ENCODE data around the gene CACNA2D2. TPM values are rescaled to one million over a fixed set of nuclear protein-coding genes. Genes with fewer than 3 reads are reported as not detected.

Gene CACNA2D2
- total RNA-seq, 1 donor, result not detected

- Histone ChIP-seq H3K27ac (ENCODE audit: low read depth, low read length) (no peak overlapping the region), H3K4me3 (ENCODE audit: insufficient read depth, low read length) (no peak overlapping the region), H3K36me3 (ENCODE audit: insufficient read depth, low read length) (no peaks in the 10 kb centered on the region), H2AFZ (ENCODE audit: low read length) (no peak overlapping the region), H3K27me3 (ENCODE audit: insufficient read depth, low read length) (no peaks in the 10 kb centered on the region), H3K9me3 (ENCODE audit: low read depth, low read length) (no peaks in the 10 kb centered on the region), H3K4me2 (ENCODE audit: insufficient read depth, low read length) (no peak overlapping the region), H4K20me1 (ENCODE audit: insufficient read depth, low read length) (no peaks in the 10 kb centered on the region), H3K79me2 (ENCODE audit: insufficient read depth, low read length) (no peaks in the 10 kb centered on the region), H3K4me1 (ENCODE audit: insufficient read depth, low read length) (no peaks in the 10 kb centered on the region)
- no peak for DNase-seq (ENCODE audit: insufficient read length, low spot score, missing footprints)
- TF ChIP-seq CTCF (IDR thresholded peaks at IDR 0.05; ENCODE audit: extremely low read depth, low read depth, low read length), result no peak
These were observed 128.8 kb downstream of the CACNA2D2 start for GRCh38 chr3:50374363-50375257.

- TF ChIP-seq CTCF (IDR thresholded peaks at IDR 0.05; ENCODE audit: extremely low read depth, low read depth, low read length), result no peak
- Histone ChIP-seq H2AFZ (ENCODE audit: low read length) (no peak overlapping the region), H3K4me2 (ENCODE audit: insufficient read depth, low read length) (no peak overlapping the region), H4K20me1 (ENCODE audit: insufficient read depth, low read length) (no peaks in the 10 kb centered on the region), H3K79me2 (ENCODE audit: insufficient read depth, low read length) (no peaks in the 10 kb centered on the region), H3K4me3 (ENCODE audit: insufficient read depth, low read length) (no peak overlapping the region), H3K27me3 (ENCODE audit: insufficient read depth, low read length) (no peaks in the 10 kb centered on the region), H3K4me1 (ENCODE audit: insufficient read depth, low read length) (no peaks in the 10 kb centered on the region), H3K36me3 (ENCODE audit: insufficient read depth, low read length) (no peaks in the 10 kb centered on the region), H3K27ac (ENCODE audit: low read depth, low read length) (no peak overlapping the region), H3K9me3 (ENCODE audit: low read depth, low read length) (no peaks in the 10 kb centered on the region)
- DNase-seq (ENCODE audit: insufficient read length, low spot score, missing footprints), result no peak
These were observed 130.0 kb downstream of the CACNA2D2 start for GRCh38 chr3:50373146-50374051.

- H3K4me3 ChIP-seq (ENCODE audit: insufficient read depth, low read length), result no peak overlapping the region
- H3K9me3 ChIP-seq (ENCODE audit: low read depth, low read length), result no peaks in the 10 kb centered on the region
- H3K27me3 ChIP-seq (ENCODE audit: insufficient read depth, low read length), result no peaks in the 10 kb centered on the region
- H3K79me2 ChIP-seq (ENCODE audit: insufficient read depth, low read length), result no peaks in the 10 kb centered on the region
- no peaks in the 10 kb centered on the region for H3K4me1 ChIP-seq (ENCODE audit: insufficient read depth, low read length)
- H3K27ac ChIP-seq (ENCODE audit: low read depth, low read length), result no peak overlapping the region
- H3K36me3 ChIP-seq (ENCODE audit: insufficient read depth, low read length), result no peaks in the 10 kb centered on the region
- no peak for DNase-seq (ENCODE audit: insufficient read length, low spot score, missing footprints)
- no peak overlapping the region for H3K4me2 ChIP-seq (ENCODE audit: insufficient read depth, low read length)
- no peak for TF ChIP-seq CTCF (IDR thresholded peaks at IDR 0.05; ENCODE audit: extremely low read depth, low read depth, low read length)
- no peaks in the 10 kb centered on the region for H4K20me1 ChIP-seq (ENCODE audit: insufficient read depth, low read length)
- H2AFZ ChIP-seq (ENCODE audit: low read length), result no peak overlapping the region
These were observed 131.1 kb downstream of the CACNA2D2 start for GRCh38 chr3:50372349-50372748.
